Activated CD4-positive, CD25-positive, alpha-beta regulatory T cell (primary cell): Measurements from ENCODE around the gene PTPRM.

Source experiments
- DNase-seq, 4 experiments: peaks; one replicate each; lab custom pipeline; 2025; lab: John Stamatoyannopoulos, UW

The PTPRM gene

DNA sequence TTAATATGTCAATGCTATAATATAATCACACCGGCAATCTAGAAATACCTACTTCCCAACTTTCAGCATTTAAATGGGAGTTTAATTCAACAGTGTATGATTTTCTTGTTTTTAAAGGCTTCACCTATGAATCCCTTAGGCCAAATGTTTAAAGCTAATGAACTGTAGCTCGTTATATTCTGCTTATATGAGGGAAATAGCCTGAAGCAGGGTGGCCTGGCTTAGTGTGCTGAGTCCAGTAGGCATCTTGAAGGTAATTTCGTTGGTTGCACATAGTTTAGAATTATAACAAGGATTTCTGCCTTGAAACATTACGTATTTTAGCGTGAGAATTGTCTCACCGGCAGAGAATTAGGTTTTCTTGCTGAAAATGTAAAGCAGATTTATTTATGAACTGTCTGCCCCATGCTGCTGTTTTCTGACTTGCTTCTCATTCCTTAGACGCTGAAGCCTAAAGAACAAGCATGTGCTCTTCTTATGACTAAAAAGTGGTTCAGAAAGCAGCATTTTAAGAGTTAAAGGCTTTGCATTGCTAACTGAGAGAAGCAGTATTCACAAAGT is 608.5 kb downstream of the PTPRM start:
- no peak for DNase-seq

GRCh38 chr18:8176109-8176508 is 609.0 kb downstream of the PTPRM start:
- no peak for DNase-seq

DNA sequence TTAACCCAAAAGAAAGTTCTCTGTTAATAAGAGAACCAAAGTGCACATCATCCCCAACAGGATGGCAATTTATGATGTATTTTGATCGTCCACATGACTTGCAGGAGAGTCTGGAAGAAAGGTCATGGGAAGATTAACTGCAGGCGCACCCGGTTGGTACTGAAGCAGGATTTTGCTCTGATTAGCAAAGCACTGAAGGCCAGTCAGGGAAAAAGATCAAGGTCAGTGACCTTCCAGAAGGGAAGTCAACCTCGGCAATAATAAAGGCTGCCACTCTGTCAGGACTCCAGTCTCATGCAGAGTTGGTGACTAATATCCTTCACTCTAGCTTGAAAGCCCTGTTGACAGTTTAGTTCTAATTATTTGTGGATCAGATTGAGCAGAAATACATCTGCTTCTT is 609.4 kb downstream of the PTPRM start:
- no peak for DNase-seq

DNA sequence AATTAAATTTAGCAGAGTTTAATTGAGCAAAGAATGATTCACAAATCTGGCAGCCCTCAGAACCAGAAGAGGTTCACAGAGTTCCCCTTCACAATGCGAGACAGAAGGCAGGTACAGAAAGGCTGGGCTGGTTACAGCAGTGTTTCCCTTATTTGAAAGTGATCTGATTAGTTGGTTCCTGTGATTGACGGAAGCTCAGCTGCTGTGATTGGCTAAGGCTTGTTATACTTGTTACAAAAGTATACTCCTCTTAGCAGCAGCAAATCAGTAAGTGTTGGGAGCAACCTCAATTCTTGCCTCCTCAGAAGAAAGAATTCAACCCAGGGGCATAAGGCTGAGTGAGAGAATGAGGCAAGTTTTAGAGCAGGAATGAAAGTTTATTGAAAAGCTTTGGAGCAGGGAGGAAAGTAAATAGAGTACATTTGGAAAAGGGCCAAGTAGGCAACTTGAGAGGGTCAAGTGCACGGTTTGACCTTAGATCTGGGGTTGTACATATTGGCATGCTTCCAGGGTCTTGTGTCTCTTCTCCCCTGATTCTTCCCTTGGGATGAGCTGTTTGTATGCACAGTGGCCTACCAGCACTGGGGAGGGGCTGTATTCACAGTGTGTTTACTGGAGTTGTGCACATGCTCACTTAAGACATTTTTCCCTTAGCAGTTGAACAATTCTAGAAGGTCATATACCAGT is 610.4 kb downstream of the PTPRM start:
- DNase-seq, result no peak

GRCh38 chr18:8186413-8186812 is 619.3 kb downstream of the PTPRM start:
- no peak for DNase-seq

GRCh38 chr18:8188184-8188583 is 621.1 kb downstream of the PTPRM start:
- no peak for DNase-seq

DNA sequence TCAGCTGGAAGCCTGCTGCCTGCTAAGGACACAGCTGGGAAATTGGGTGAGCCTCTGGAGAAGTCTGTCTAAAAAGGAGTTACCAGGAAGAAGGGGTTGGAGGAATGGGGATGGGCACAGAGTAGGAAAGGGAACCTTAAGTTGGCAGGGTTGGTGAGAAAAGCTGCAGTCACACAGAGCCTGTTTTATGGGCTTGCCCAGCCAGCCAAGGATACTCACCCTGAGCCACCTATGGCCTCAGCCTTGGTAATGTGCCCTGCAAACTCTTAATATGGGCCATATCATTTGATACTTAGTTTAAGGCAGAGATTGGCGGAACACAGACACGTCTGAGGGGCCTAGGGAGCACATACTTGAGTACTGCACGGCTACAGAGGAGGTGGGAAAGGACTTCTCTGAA is 623.9 kb downstream of the PTPRM start:
- DNase-seq, result no peak

GRCh38 chr18:8194431-8194830 is 627.3 kb downstream of the PTPRM start:
- no peak for DNase-seq

GRCh38 chr18:8196238-8196637 is 629.1 kb downstream of the PTPRM start:
- DNase-seq, result no peak

GRCh38 chr18:8197499-8197898 is 630.4 kb downstream of the PTPRM start:
- no peak for DNase-seq

- no peak for DNase-seq
Measured at GRCh38 chr18:8207996-8208395, 640.9 kb downstream of the PTPRM start.

DNA sequence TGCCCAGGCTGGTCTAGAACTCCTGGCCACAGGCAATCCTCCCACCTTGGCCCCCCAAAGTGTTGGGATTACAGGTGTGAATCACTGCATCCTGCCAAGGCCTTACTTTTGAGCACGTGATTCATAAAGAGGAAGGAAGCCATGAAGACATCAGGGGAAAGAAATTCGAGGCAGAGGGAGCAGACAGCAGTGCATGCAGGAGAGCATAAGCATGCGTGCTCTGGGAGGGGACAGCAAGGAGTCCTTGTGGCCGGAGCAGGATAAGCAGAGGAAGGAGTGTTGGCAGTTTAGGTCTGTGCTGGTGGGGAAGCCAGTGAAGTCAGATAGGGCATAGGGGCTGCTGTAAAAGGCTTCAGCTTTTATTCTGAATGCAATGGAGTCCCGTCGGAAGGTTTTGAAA is 641.6 kb downstream of the PTPRM start:
- DNase-seq, result no peak

DNA sequence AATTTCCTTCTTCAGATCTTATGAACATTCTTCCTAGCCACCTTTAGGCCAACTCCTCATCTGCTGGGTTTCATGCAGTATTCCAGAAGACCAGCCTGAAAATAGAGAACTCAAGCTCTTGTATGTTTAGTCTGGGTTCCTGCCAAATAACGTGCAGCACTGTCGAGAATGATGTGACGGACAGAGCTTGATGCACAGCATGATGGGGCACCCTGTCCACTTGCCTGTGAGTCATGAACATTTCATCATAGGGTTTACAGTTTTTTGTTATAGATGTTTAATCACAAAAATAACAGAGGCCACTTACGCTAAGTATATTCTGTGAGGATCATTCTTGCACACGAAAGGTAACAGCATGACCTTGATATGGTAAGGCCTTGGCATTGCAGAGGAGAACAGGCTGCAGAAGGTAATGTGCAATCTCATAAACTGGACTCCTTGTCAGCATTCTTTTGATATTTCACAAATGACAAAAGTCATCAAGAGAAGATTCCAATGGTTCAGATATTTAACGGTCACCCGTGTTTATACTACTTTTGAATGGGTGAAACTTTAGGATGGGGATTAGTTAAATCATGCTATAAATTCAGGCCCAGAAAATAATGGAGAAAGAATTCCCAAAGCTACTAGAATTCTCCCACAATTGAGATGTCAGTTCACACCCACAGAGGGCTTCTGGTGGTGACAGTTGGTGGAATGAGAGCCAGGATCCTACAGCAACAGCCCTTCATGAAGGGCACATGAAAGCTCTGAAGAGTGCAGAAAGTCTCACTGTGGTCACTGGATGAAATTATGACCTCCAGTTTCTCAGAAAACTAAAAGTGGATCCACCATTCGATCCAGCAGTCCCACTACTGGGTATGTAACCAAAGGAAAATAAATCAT is 646.0 kb downstream of the PTPRM start:
- DNase-seq, result no peak

- DNase-seq, result no peak
Measured at GRCh38 chr18:8215741-8216140, 648.6 kb downstream of the PTPRM start.

DNA sequence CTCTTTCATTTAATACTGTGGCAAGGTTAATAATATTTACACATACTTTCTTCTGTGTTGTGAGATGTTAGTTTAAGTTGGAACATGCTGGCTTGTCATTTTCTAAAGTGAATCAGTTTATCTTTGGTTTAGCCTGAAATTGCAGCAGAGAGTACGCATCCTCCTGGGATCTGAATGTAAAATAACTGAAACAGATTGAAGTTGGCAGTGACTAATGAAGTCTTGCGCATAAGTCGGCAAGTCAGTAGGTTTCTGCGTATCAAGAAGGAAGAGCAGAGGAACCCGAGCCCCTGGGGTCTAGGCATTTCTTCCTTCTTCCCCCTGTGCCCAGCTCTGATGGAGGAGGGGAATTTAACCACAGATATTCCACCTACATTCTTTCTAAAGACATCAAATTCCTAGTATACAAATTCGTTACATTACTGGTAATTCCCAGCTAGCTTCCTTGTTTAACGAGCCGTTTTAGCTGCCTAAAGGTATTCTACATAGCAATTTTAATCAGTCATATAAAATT is 650.0 kb downstream of the PTPRM start:
- DNase-seq, result no peak

DNA sequence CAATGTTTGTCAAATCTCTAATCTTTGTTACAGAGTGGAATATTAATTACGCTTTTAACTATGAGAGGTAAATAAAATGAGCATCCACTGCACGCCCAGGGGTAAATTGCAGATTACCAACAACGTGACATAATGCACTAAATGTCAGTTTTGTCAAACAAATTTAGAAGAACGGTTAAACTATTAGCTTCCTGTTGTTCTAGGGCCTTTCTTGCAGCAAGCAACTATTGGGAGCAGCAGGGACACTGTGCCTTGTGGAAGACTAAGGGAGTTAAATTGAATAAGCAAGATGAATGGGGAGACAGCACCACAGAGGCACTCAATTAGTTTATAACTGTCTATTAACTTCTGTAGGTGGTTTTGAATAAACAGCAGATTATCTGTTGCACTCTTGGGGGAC is 651.1 kb downstream of the PTPRM start:
- DNase-seq, result no peak

DNA sequence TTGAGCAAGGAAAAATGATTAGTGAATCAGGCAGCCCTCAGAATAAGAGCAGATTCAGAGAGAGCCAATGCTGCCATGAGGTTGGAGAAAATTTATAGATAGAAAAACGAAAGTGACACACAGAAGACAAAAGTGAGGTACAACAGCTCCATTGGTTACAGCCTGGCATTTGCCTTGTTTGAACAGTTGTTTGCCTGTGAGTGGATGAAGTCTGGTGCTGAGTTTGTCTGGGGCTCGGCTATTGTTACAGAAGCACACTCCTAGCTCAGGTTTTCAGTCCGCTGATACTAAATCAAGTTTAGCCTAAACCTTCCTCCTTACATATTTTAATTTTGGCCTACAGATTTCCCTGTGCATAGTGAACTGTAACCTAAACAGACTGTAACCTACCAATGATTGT is 654.3 kb downstream of the PTPRM start:
- DNase-seq, result no peak

DNA sequence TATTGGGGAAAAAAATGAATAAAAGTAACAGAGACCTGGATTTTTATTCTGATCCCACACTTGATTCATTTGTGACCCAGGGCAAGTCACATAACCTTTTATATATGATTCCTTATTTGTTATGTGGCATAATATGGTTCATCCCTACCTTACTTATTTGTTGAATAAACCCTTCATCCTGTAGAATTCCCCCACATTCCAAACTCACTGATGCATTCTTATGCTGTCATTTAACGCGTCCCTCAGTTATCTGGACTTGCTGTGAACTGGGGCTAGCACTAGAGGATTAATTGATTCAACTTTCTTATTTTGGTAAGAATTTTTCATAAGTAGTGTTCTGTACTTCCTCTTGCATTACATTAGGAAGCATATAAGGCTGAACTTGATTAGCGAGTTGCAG is 657.5 kb downstream of the PTPRM start:
- no peak for DNase-seq

- no peak for DNase-seq
Measured at GRCh38 chr18:8229040-8229439, 661.9 kb downstream of the PTPRM start.

DNA sequence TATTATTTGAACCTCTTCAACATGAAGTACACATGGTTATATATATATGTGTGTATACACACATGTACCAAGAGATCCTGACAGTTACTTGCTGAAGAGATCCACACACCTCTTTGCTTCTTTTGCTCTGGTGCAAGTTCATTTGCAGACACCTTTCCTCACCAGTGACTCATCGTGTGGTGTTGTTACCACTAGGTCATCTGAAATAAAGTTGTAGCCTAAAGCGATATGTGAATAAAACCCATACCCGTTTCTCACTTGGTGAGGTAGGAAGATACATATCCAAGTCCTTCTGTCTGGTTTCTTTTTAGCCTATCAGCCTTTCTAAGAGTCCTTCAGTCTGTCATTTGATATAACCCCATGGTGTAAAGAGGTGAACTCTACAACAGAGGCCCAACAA is 662.7 kb downstream of the PTPRM start:
- no peak for DNase-seq

- no peak for DNase-seq
Measured at GRCh38 chr18:8231316-8231715, 664.2 kb downstream of the PTPRM start.

- DNase-seq, result no peak
Measured at GRCh38 chr18:8232791-8233190, 665.7 kb downstream of the PTPRM start.

- DNase-seq, result no peak
Measured at GRCh38 chr18:8235894-8236293, 668.8 kb downstream of the PTPRM start.
